Measurements from ENCODE around the gene MX1. TPM values are rescaled to one million over a fixed set of nuclear protein-coding genes. Genes with fewer than 3 reads are reported as not detected.
A peak's percentile ranks its signal among the peaks of the same experiment; 100 is the strongest.

Gene MX1
- total and polyA plus RNA-seq, 4 donors: 16.9 to 58.1 (median 33.0) TPM

- intact Hi-C loops (cut with DNase I): loop anchor here in 1 of 2 donors (10.0 kb wide), 1 partner anchor 302 kb away; no protein-coding TSS in a partner anchor
- H3K27me3 ChIP-seq (ENCODE audit: control insufficient read depth in 1 of 2, insufficient read depth in 2 of 2, low read length in 1 of 2): no peaks in the 10 kb centered on the region
- H3K27ac ChIP-seq (ENCODE audit: low read depth in 1 of 2, low read length in 2 of 2): no peak overlapping the region
- DNase-seq: no peak
- WGBS, 2 donors: 26% methylated on average over 39 to 41 of the region's 41 CpGs
- peak; percentile 75 for ATAC-seq (ENCODE audit: low FRiP score)
- H3K4me1 ChIP-seq (ENCODE audit: control insufficient read depth in 1 of 2, insufficient read depth in 2 of 2, low read length in 2 of 2): no peaks in the 10 kb centered on the region
- H3K9me3 ChIP-seq (ENCODE audit: control insufficient read depth, low read length): no peaks in the 10 kb centered on the region
- H3K36me3 ChIP-seq (ENCODE audit: control insufficient read depth in 1 of 2, insufficient read depth in 2 of 2, low read length in 1 of 2): peaks cover 0 to 1% of the 10 kb centered on the region in 2 donors
- peak overlapping the region; percentile 46 to 60 for H3K4me3 ChIP-seq (ENCODE audit: low read length in 2 of 2)
Measured at GRCh38 chr21:41426676-41427404, 801 bp downstream of the MX1 start.

GRCh38 chr21:41427556-41427955 is 1.5 kb downstream of the MX1 start:
- Histone ChIP-seq H3K27me3 (ENCODE audit: control insufficient read depth in 1 of 2, insufficient read depth in 2 of 2, low read length in 1 of 2) (no peaks in the 10 kb centered on the region), H3K4me1 (ENCODE audit: control insufficient read depth in 1 of 2, insufficient read depth in 2 of 2, low read length in 2 of 2) (no peaks in the 10 kb centered on the region), H3K36me3 (ENCODE audit: control insufficient read depth in 1 of 2, insufficient read depth in 2 of 2, low read length in 1 of 2) (peaks cover 0 to 6% of the 10 kb centered on the region in 2 donors), H3K4me3 (ENCODE audit: low read length in 2 of 2) (no peak overlapping the region), H3K9me3 (ENCODE audit: control insufficient read depth, low read length) (no peaks in the 10 kb centered on the region), H3K27ac (ENCODE audit: low read depth in 1 of 2, low read length in 2 of 2) (no peak overlapping the region)
- ATAC-seq (ENCODE audit: low FRiP score) (no peak), DNase-seq (no peak)
- WGBS, 2 donors: 91 to 93% methylated on average over 8 of the region's 8 CpGs
- intact Hi-C loops (cut with DNase I): loop anchor here in 1 of 2 donors (10.0 kb wide), 1 partner anchor 303 kb away; no protein-coding TSS in a partner anchor

- Histone ChIP-seq H3K4me3 (ENCODE audit: low read length in 2 of 2) (no peak overlapping the region), H3K36me3 (ENCODE audit: control insufficient read depth in 1 of 2, insufficient read depth in 2 of 2, low read length in 1 of 2) (peaks cover 0 to 6% of the 10 kb centered on the region in 2 donors), H3K27ac (ENCODE audit: low read depth in 1 of 2, low read length in 2 of 2) (no peak overlapping the region), H3K9me3 (ENCODE audit: control insufficient read depth, low read length) (no peaks in the 10 kb centered on the region), H3K4me1 (ENCODE audit: control insufficient read depth in 1 of 2, insufficient read depth in 2 of 2, low read length in 2 of 2) (no peaks in the 10 kb centered on the region), H3K27me3 (ENCODE audit: control insufficient read depth in 1 of 2, insufficient read depth in 2 of 2, low read length in 1 of 2) (no peaks in the 10 kb centered on the region)
- intact Hi-C loops (cut with DNase I): loop anchor here in 1 of 2 donors (10.0 kb wide), 1 partner anchor 304 kb away; no protein-coding TSS in a partner anchor
- WGBS, 2 donors: 78 to 85% methylated on average over 8 of the region's 8 CpGs
- no peak for ATAC-seq (ENCODE audit: low FRiP score)
- DNase-seq: no peak
Measured at GRCh38 chr21:41428311-41428710, 2.3 kb downstream of the MX1 start.

- Histone ChIP-seq H3K27ac (ENCODE audit: low read depth in 1 of 2, low read length in 2 of 2) (no peak overlapping the region), H3K27me3 (ENCODE audit: control insufficient read depth in 1 of 2, insufficient read depth in 2 of 2, low read length in 1 of 2) (no peaks in the 10 kb centered on the region), H3K4me1 (ENCODE audit: control insufficient read depth in 1 of 2, insufficient read depth in 2 of 2, low read length in 2 of 2) (no peaks in the 10 kb centered on the region), H3K4me3 (ENCODE audit: low read length in 2 of 2) (no peak overlapping the region), H3K36me3 (ENCODE audit: control insufficient read depth in 1 of 2, insufficient read depth in 2 of 2, low read length in 1 of 2) (peaks cover 0 to 6% of the 10 kb centered on the region in 2 donors), H3K9me3 (ENCODE audit: control insufficient read depth, low read length) (no peaks in the 10 kb centered on the region)
- no peak for DNase-seq
- intact Hi-C loops (cut with DNase I): loop anchor here in 1 of 2 donors (10.0 kb wide), 1 partner anchor 304 kb away; no protein-coding TSS in a partner anchor
- 77 to 83% methylated on average over 6 of the region's 6 CpGs for WGBS, 2 donors
- no peak for ATAC-seq (ENCODE audit: low FRiP score)
Measured at GRCh38 chr21:41428847-41429246, 2.8 kb downstream of the MX1 start.

DNA sequence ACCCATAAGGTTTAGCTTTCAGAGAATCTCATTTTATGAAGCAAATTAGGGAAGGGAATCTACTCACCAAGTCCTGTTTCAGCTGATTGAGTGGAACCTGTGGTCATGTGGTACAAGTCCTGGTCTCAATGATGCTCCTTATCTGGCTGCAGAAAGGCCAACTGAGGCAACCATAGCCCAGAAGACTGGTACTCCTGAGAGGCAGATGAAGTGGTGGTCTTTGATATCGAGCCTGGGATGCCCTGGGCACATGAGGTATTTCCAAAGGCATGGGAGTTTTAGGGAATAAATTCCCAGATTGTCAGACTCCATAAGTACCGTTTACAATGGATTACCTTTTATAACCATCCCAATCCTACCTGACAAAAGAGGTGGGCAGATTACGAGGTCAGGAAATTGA is 3.3 kb downstream of the MX1 start:
- no peak for ATAC-seq (ENCODE audit: low FRiP score)
- H3K4me3 ChIP-seq (ENCODE audit: low read length in 2 of 2): no peak overlapping the region
- intact Hi-C loops (cut with DNase I): loop anchor here in 1 of 2 donors (10.0 kb wide), 1 partner anchor 305 kb away; no protein-coding TSS in a partner anchor
- DNase-seq: no peak
- no peaks in the 10 kb centered on the region for H3K9me3 ChIP-seq (ENCODE audit: control insufficient read depth, low read length)
- 95 to 96% methylated on average over 3 of the region's 3 CpGs for WGBS, 2 donors
- H3K4me1 ChIP-seq (ENCODE audit: control insufficient read depth in 1 of 2, insufficient read depth in 2 of 2, low read length in 2 of 2): no peaks in the 10 kb centered on the region
- H3K27ac ChIP-seq (ENCODE audit: low read depth in 1 of 2, low read length in 2 of 2): no peak overlapping the region
- H3K27me3 ChIP-seq (ENCODE audit: control insufficient read depth in 1 of 2, insufficient read depth in 2 of 2, low read length in 1 of 2): no peaks in the 10 kb centered on the region
- peaks cover 0 to 6% of the 10 kb centered on the region in 2 donors for H3K36me3 ChIP-seq (ENCODE audit: control insufficient read depth in 1 of 2, insufficient read depth in 2 of 2, low read length in 1 of 2)

- no peaks in the 10 kb centered on the region for H3K4me1 ChIP-seq (ENCODE audit: control insufficient read depth in 1 of 2, insufficient read depth in 2 of 2, low read length in 2 of 2)
- H3K9me3 ChIP-seq (ENCODE audit: control insufficient read depth, low read length): no peaks in the 10 kb centered on the region
- intact Hi-C loops (cut with DNase I): loop anchor here in 1 of 2 donors (10.0 kb wide), 1 partner anchor 305 kb away; no protein-coding TSS in a partner anchor
- peaks cover 0 to 6% of the 10 kb centered on the region in 2 donors for H3K36me3 ChIP-seq (ENCODE audit: control insufficient read depth in 1 of 2, insufficient read depth in 2 of 2, low read length in 1 of 2)
- H3K27ac ChIP-seq (ENCODE audit: low read depth in 1 of 2, low read length in 2 of 2): no peak overlapping the region
- WGBS, 2 donors: 83 to 84% methylated on average over 9 of the region's 9 CpGs
- no peak overlapping the region for H3K4me3 ChIP-seq (ENCODE audit: low read length in 2 of 2)
- ATAC-seq (ENCODE audit: low FRiP score) (no peak), DNase-seq (no peak)
- no peaks in the 10 kb centered on the region for H3K27me3 ChIP-seq (ENCODE audit: control insufficient read depth in 1 of 2, insufficient read depth in 2 of 2, low read length in 1 of 2)
Measured at GRCh38 chr21:41429925-41430491, 4.0 kb downstream of the MX1 start.

DNA sequence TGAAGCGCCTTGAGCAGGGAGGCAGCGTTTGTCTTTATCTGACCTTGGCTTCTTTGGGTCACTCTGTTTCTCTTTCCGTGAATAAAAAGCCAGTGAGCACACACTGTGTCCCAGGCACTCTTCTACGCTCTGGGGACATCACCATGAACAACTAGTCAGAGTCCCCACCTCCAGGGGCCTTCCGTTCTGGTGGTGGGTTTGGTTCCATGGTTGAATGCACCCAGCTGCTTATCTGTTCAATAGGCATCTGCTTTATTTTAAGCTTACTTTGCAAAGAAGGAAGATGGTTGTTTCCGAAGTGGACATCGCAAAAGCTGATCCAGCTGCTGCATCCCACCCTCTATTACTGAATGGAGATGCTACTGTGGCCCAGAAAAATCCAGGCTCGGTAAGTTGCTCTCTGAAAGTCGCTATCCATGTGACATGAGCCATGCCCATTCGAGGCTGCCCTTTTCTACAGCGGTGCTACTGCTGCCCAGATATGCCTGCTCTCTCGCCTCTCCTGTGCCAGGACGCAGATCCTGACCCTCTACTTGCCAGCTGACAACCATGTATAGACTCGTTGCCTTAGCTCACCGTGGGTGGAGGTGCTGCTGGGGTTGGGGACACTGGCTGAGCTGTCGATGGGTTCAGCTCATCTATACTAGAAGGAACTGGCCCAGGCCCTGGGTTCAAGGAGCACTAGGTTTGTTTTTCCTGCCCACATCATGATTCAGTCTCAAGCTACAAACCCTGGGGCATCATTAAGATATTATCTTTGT is 5.9 kb downstream of the MX1 start:
- Histone ChIP-seq H3K4me1 (ENCODE audit: control insufficient read depth in 1 of 2, insufficient read depth in 2 of 2, low read length in 2 of 2) (no peaks in the 10 kb centered on the region), H3K4me3 (ENCODE audit: low read length in 2 of 2) (no peak overlapping the region), H3K36me3 (ENCODE audit: control insufficient read depth in 1 of 2, insufficient read depth in 2 of 2, low read length in 1 of 2) (peaks cover 0 to 14% of the 10 kb centered on the region in 2 donors), H3K27me3 (ENCODE audit: control insufficient read depth in 1 of 2, insufficient read depth in 2 of 2, low read length in 1 of 2) (no peaks in the 10 kb centered on the region), H3K9me3 (ENCODE audit: control insufficient read depth, low read length) (no peaks in the 10 kb centered on the region), H3K27ac (ENCODE audit: low read depth in 1 of 2, low read length in 2 of 2) (no peak overlapping the region)
- DNase-seq (no peak), ATAC-seq (ENCODE audit: low FRiP score) (no peak)
- intact Hi-C loops (cut with DNase I): no loop called here
- WGBS, 2 donors: 93 to 94% methylated on average over 16 of the region's 16 CpGs

- H3K36me3 ChIP-seq (ENCODE audit: control insufficient read depth in 1 of 2, insufficient read depth in 2 of 2, low read length in 1 of 2): peaks cover 0 to 19% of the 10 kb centered on the region in 2 donors
- H3K4me3 ChIP-seq (ENCODE audit: low read length in 2 of 2): no peak overlapping the region
- 93 to 95% methylated on average over 10 of the region's 10 CpGs for WGBS, 2 donors
- H3K4me1 ChIP-seq (ENCODE audit: control insufficient read depth in 1 of 2, insufficient read depth in 2 of 2, low read length in 2 of 2): no peaks in the 10 kb centered on the region
- H3K27me3 ChIP-seq (ENCODE audit: control insufficient read depth in 1 of 2, insufficient read depth in 2 of 2, low read length in 1 of 2): no peaks in the 10 kb centered on the region
- no peaks in the 10 kb centered on the region for H3K9me3 ChIP-seq (ENCODE audit: control insufficient read depth, low read length)
- intact Hi-C loops (cut with DNase I): no loop called here
- H3K27ac ChIP-seq (ENCODE audit: low read depth in 1 of 2, low read length in 2 of 2): no peak overlapping the region
- ATAC-seq (ENCODE audit: low FRiP score) (no peak), DNase-seq (no peak)
Measured at GRCh38 chr21:41432562-41433460, 6.8 kb downstream of the MX1 start.

All from aorta (tissue), 5 donors.